Mucosa of rectum (tissue), 2 donors: Measurements from ENCODE around the gene VRK1.
"Not testable (repeated sequence)": the region's sequence is repeated elsewhere in the genome, so short reads cannot be mapped to it uniquely, and the experiment has no call there.

Experiments
- H3K27ac ChIP-seq, 2 donors: one replicate each; pipeline ENCODE4 v1.7.0; 2013; ENCODE audit warnings: inconsistent platforms in 2 of 2, low read depth in 2 of 2, low read length in 2 of 2
- H3K27me3 ChIP-seq, 2 donors: one replicate each; pipeline ENCODE4 v1.7.0; 2013; ENCODE audit warnings: low read length in 2 of 2; ENCODE audit not compliant: control insufficient read depth in 2 of 2, insufficient read depth in 2 of 2
- H3K36me3 ChIP-seq, 2 donors: one replicate each; pipeline ENCODE4 v1.7.0; 2013; ENCODE audit warnings: low read length in 2 of 2; ENCODE audit not compliant: control insufficient read depth in 2 of 2, insufficient read depth in 2 of 2
- H3K4me1 ChIP-seq, 2 donors: one replicate each; pipeline ENCODE4 v1.7.0; 2013; ENCODE audit warnings: low read length in 2 of 2, mild to moderate bottlenecking in 1 of 2; ENCODE audit not compliant: control insufficient read depth in 2 of 2, insufficient read depth in 2 of 2
- H3K4me3 ChIP-seq, 2 donors: one replicate each; pipeline ENCODE4 v1.7.0; 2013; ENCODE audit warnings: low read length in 2 of 2
- H3K9ac ChIP-seq, 2 donors: one replicate each; pipeline ENCODE4 v1.7.0; 2013; ENCODE audit warnings: low read length in 2 of 2, low read depth in 1 of 2, mild to moderate bottlenecking in 1 of 2
- H3K9me3 ChIP-seq, 2 donors: one replicate each; pipeline ENCODE4 v1.7.0; 2013; ENCODE audit warnings: low read length in 2 of 2; ENCODE audit not compliant: control insufficient read depth in 2 of 2
- donor health status: healthy.
- donor health status: Normal muscosa, but diverticular disease.

VRK1 gene

DNA sequence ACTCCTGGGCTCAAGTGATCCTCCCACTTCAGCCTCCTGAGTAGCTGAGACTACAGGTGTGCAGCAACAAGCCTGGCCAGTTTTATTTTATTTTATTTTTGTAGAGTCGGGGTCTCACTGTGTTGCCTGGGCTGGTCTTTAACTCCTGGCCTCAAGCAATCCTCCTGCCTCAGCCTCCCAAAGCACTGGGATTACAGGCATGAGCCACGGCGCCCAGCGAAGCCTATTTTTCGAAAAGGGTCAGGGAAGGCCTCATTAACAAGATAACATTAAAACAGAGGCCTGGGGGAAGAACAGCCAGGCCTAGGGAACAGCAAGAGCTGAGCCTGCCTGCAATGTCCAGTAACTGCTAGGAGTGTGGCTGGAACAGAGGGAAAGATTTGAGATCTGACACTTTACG, 36.1 kb upstream of the VRK1 start:
- H3K4me1 ChIP-seq = no peaks in the 10 kb centered on the region
- peaks cover 0 to 3% of the 10 kb centered on the region in 2 donors for H3K27me3 ChIP-seq
- H3K9me3 ChIP-seq = no peaks in the 10 kb centered on the region
- no peak overlapping the region for H3K9ac ChIP-seq
- H3K36me3 ChIP-seq = no peaks in the 10 kb centered on the region
- H3K4me3 ChIP-seq = no peak overlapping the region
- no peak overlapping the region for H3K27ac ChIP-seq

DNA sequence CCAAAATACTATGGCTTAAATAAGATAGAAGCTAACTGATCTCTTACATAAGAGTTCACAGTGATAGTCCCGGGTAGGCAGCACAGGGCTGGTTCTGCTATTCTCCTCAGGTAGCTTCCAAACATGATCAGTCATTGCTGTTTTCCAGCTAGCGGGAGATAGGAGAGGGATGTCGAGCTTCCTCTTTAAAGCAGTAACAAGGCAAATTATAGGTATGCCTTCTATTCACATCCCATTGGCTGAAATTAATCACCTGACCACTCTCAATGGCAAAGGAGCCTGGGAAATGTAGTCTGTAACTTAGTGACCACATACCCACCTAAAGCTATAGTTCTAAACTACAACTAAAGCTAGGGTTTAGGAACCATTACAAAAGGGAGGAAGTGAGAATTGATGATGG, 34.5 kb upstream of the VRK1 start:
- Histone ChIP-seq H3K36me3 (no peaks in the 10 kb centered on the region), H3K4me3 (no peak overlapping the region), H3K9ac (no peak overlapping the region), H3K9me3 (no peaks in the 10 kb centered on the region), H3K4me1 (no peaks in the 10 kb centered on the region), H3K27ac (no peak overlapping the region), H3K27me3 (peaks cover 0 to 3% of the 10 kb centered on the region in 2 donors)

DNA sequence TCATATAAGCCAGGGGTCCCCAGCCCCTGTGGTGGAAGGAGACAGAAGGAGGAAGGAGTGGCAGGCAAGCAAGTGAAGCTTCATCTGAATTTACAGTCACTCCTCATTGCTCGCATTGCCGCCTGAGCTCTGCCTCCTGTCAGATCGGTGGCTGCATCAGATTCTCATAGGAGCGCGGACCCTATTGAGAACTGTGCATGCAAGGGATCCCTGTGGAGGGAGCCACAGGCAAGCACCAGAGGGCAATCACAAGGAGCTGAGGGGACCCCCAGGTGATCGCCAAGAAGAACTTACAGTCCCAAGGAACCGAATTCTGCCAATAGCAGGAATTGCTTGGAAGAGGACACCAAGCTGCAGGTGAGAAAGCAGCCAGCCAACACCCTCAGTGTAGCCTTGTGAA, 33.2 kb upstream of the VRK1 start:
- Histone ChIP-seq H3K36me3 (no peaks in the 10 kb centered on the region), H3K4me3 (no peak overlapping the region), H3K27ac (no peak overlapping the region), H3K9ac (no peak overlapping the region), H3K9me3 (no peaks in the 10 kb centered on the region), H3K27me3 (peaks cover 0 to 5% of the 10 kb centered on the region in 2 donors), H3K4me1 (no peaks in the 10 kb centered on the region)

DNA sequence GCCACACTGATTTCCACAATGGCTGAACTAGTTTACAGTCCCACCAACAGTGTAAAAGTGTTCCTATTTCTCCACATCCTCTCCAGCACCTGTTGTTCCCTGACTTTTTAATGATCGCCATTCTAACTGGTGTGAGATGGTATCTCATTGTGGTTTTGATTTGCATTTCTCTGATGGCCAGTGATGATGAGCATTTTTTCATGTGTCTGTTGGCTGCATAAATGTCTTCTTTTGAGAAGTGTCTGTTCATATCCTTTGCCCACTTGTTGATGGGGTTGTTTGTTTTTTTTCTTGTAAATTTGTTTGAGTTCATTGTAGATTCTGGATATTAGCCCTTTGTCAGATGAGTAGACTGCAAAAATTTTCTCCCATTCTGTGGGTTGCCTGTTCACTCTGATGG, 32.0 kb upstream of the VRK1 start:
- H3K27ac ChIP-seq, H3K4me3 ChIP-seq, H3K36me3 ChIP-seq, H3K4me1 ChIP-seq, H3K9me3 ChIP-seq, H3K9ac ChIP-seq, H3K27me3 ChIP-seq: not testable (repeated sequence)

DNA sequence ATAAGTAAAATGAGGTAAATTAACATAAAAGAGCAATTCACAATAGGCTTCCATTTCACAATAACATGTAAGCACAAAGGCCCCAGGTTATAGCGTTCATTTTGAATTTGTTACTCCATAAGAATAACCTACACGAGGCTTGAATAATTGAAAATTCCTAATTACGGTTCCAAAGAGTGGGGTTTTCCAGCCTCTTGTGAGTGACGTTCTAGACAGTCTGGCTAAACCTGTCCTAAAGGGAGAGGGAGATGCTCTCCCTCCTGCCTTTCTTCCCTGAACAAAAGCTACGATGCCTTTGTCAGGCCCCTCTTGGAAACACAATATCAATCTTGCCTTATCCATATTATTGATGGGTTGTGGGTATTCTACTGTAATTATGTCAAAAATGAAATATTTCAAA, 24.3 kb upstream of the VRK1 start:
- H3K4me1 ChIP-seq = no peaks in the 10 kb centered on the region
- peaks cover 0 to 2% of the 10 kb centered on the region in 2 donors for H3K27me3 ChIP-seq
- H3K27ac ChIP-seq = no peak overlapping the region
- no peak overlapping the region for H3K9ac ChIP-seq
- H3K9me3 ChIP-seq = no peaks in the 10 kb centered on the region
- no peaks in the 10 kb centered on the region for H3K36me3 ChIP-seq
- no peak overlapping the region for H3K4me3 ChIP-seq

DNA sequence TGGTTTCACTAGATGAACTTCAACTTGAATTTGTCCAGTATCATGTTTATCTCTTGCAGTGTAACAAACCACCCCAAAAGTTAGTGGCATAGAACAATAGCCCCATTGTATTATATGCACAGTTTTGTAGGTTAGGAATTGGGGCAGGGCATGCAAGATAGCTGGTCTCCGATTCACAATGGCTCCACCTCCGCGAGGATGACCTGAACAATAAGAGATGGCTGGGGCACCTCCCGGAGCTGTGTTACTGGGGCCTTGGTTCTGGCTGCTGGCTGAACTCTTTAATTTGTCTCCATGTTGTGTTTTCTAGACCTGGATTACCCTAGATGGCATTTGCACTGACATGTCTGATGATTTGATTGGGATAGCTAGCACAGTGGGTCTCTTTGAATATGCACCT, 20.4 kb upstream of the VRK1 start:
- Histone ChIP-seq H3K4me1 (no peaks in the 10 kb centered on the region), H3K4me3 (no peak overlapping the region), H3K27ac (no peak overlapping the region)

DNA sequence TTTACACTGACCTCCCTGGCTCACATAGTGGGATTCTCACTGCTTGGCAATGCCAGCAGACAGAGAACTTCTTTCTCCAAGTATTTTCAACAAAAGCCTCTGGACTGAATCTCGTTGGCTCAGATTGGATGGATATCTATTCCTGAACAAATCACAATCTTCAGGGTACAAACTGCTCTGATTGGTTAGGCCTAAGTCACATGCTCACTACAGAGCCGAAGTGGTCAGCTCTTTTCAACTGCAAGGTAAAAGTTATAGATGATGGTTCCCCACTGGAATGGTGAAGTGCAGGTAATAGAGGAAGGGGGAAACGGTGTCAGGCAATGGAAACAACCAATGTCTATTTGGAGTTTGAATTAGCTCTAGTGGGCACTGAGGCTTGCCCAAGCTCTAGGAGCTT, 16.7 kb upstream of the VRK1 start:
- no peaks in the 10 kb centered on the region for H3K36me3 ChIP-seq
- H3K4me1 ChIP-seq = no peaks in the 10 kb centered on the region
- no peak overlapping the region for H3K9ac ChIP-seq
- no peaks in the 10 kb centered on the region for H3K27me3 ChIP-seq
- H3K9me3 ChIP-seq = no peaks in the 10 kb centered on the region
- H3K4me3 ChIP-seq = no peak overlapping the region
- H3K27ac ChIP-seq = no peak overlapping the region

More for the DNA sequence above, 20.4 kb upstream of the VRK1 start:
- H3K9me3 ChIP-seq = no peaks in the 10 kb centered on the region
- no peak overlapping the region for H3K9ac ChIP-seq
- no peaks in the 10 kb centered on the region for H3K36me3 ChIP-seq
- no peaks in the 10 kb centered on the region for H3K27me3 ChIP-seq

DNA sequence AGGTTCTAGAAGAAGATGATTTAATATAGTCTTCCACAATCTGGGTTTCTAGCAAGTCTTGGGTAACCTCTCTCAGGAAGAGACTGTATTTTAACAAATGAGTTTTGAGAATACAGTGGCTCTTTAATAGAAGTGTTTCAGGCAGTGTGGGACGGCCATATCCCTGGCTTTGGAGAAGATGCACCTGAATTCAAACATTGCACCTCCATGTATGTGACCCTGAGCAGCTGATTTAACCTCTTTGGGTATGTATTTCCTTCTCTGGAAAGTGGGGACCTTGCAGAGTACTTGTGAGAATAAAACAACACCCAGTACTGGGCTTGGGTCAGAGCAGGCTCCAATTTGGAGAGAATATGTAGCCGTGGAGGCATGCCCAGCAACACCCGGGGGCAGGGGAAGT, 15.8 kb upstream of the VRK1 start:
- no peaks in the 10 kb centered on the region for H3K27me3 ChIP-seq
- H3K9me3 ChIP-seq = no peaks in the 10 kb centered on the region
- H3K4me3 ChIP-seq = no peak overlapping the region
- H3K9ac ChIP-seq = no peak overlapping the region
- no peaks in the 10 kb centered on the region for H3K36me3 ChIP-seq
- no peak overlapping the region for H3K27ac ChIP-seq
- no peaks in the 10 kb centered on the region for H3K4me1 ChIP-seq

DNA sequence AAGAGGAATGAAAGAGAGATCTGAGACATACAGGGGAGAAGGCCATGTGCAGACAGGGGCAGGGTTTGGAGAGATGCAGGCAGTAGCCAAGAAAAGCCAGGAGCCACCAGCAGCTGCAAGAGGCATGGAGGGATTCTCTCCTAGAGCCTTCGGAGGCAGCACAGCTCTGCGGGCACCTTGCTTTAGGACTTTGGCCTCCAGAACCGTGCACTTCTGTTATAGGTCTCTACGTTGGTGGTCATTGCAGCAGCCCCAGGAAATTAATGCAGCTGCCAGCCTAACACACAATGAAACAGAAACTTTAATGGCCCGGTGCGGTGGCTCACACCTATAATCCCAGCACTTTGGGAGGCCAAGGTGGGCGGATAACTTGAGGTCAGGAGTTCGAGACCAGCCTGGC, 14.7 kb upstream of the VRK1 start:
- Histone ChIP-seq H3K4me1 (no peaks in the 10 kb centered on the region), H3K9ac (no peak overlapping the region), H3K36me3 (no peaks in the 10 kb centered on the region), H3K9me3 (no peaks in the 10 kb centered on the region), H3K27ac (no peak overlapping the region), H3K4me3 (no peak overlapping the region), H3K27me3 (no peaks in the 10 kb centered on the region)

DNA sequence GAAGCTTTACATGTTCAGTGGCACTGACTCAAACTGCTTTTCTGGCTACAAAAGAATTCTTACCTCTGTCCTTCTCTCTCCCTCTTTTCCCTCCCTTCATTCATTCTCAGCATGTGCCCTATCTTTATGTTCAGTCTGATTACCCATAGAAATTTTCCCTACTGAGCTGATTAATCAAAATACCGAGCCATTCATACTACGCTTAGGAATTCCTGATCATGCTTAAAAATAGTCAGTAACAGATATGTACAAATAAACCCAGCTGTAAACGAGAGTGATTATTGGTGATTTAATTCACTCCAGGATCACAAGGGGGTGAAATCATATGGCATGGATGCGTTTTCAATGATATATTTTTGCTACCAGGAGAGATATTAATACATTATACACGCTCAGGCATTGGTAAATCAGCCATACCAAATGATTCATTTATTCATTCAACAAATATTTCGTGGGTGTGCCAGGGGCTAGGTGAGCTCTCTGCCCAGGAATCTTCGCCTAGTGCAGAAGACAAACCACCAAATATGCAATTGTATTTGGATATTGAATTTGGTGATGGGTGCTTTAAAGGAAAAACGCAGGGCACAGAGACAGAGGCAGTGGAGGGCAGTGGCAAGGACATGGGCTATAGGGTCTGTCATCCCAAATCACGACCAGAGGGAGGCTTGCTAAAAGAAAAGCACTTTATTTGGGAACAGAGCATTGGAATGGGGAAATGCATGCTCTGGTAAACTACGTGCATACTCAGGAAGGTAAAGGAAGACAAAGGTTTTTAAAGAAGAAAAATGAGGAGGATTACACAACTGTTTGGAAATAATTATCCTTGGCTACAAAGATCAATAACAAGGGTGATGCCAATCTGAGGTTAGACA, 13.9 kb upstream of the VRK1 start:
- Histone ChIP-seq H3K9ac (no peak overlapping the region), H3K4me1 (no peaks in the 10 kb centered on the region), H3K36me3 (no peaks in the 10 kb centered on the region), H3K9me3 (no peaks in the 10 kb centered on the region), H3K27me3 (no peaks in the 10 kb centered on the region), H3K27ac (no peak overlapping the region), H3K4me3 (no peak overlapping the region)

DNA sequence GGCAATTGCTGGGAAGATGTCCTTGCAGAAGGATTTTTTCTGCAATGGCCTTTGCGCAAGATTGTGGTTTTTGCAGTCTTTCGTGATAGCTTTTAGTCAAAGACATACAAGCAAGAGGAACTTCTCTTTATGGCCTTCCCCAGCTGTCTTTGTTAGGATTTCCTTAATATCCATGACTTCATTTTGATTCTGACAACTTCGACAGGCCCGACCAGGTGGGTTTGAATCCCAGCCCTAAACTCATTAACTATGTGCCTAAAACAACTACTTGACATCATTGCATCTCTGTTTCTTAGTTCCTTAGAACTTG, 13.3 kb upstream of the VRK1 start:
- H3K36me3 ChIP-seq = no peaks in the 10 kb centered on the region
- no peaks in the 10 kb centered on the region for H3K4me1 ChIP-seq
- no peak overlapping the region for H3K27ac ChIP-seq
- H3K9ac ChIP-seq = no peak overlapping the region
- H3K4me3 ChIP-seq = no peak overlapping the region
- H3K9me3 ChIP-seq = no peaks in the 10 kb centered on the region
- H3K27me3 ChIP-seq = no peaks in the 10 kb centered on the region
